Tibial nerve (tissue), 4 donors: ENCODE data around the gene BTBD2. TPM values are rescaled to one million over a fixed set of nuclear protein-coding genes. Genes with fewer than 3 reads are reported as not detected.

Experiments used
- DNase-seq, 2 donors: peaks; one replicate each; pipeline ENCODE4 v3.0.0-alpha.2; 2019; ENCODE audit warnings: low spot score in 2 of 2
- H3K27ac ChIP-seq, 4 donors: fragments of 200-600 bp; sonication (generic) in 3 of 4; one replicate each; pipeline ENCODE4 v1.5.1; 2017 to 2019; ENCODE audit warnings: mild to moderate bottlenecking in 1 of 4
- H3K27me3 ChIP-seq, 2 donors: fragments of 200-600 bp; sonication (generic) in 1 of 2; one replicate each; pipeline versions ENCODE4 v1.5.1 to v1.6.0; 2017 to 2019
- H3K36me3 ChIP-seq, 3 donors: fragments of 200-600 bp; sonication (generic); one replicate each; pipeline ENCODE4 v1.5.1; 2018 to 2019
- H3K4me1 ChIP-seq, 4 donors: fragments of 200-600 bp; sonication (generic) in 3 of 4; one replicate each; pipeline ENCODE4 v1.5.1; 2017 to 2019
- H3K4me3 ChIP-seq, 4 donors: fragments of 200-600 bp; sonication (generic) in 3 of 4; one replicate each; pipeline ENCODE4 v1.5.1; 2017 to 2019; ENCODE audit warnings: mild to moderate bottlenecking in 1 of 4, moderate library complexity in 1 of 4
- H3K9me3 ChIP-seq, 4 donors: fragments of 200-600 bp; sonication (generic) in 3 of 4; one replicate each; pipeline ENCODE4 v1.5.1; 2017 to 2019
- EP300 ChIP-seq, 2 donors: sonication (generic); formaldehyde crosslinking; IDR thresholded peaks; one replicate each; pipeline ENCODE4 v1.6.1; 2017; ENCODE audit warnings: antibody characterized with exemption in 2 of 2, mild to moderate bottlenecking in 1 of 2
- POLR2A ChIP-seq, 2 donors: fragments of 450-650 bp; IDR thresholded peaks; one replicate each; pipeline ENCODE4 v1.6.1; 2017; ENCODE audit warnings: antibody characterized with exemption in 2 of 2, mild to moderate bottlenecking in 2 of 2, moderate library complexity in 2 of 2
- WGBS, 2 donors: methylation state at CpG; one replicate each; pipeline ENCODE4 v1.1.5; 2018; 5-methylcytosine and 5-hydroxymethylcytosine counted together
- small RNA-seq: library from RNA; depleted of rRNA; stranded (forward); fragments of <200 nt; gene quantifications from one replicate; pipeline ENCODE3, GENCODE V24; 2016
- total RNA-seq, 4 donors: library from RNA; depleted of rRNA; stranded (reverse); fragments of >200 nt; gene quantifications; one replicate each; pipeline ENCODE4 v1.1.0, GENCODE V29; 2016
- TF ChIP-seq, protein P1 (sequence below), 5 experiments: fragments of 200-600 bp in 3 of 5; fragments of 450-650 bp in 2 of 5; sonication (generic) in 3 of 5; IDR thresholded peaks; one replicate each; pipeline ENCODE4 v1.5.1; 2016 to 2019; ENCODE audit warnings: antibody characterized with exemption in 5 of 5, mild to moderate bottlenecking in 3 of 5, moderate library complexity in 2 of 5

Gene BTBD2
- total RNA-seq, 4 donors from 2014 or later, result 54.0 to 94.5 (median 73.5) TPM

- no peak overlapping the region for H3K4me3 ChIP-seq
- TF ChIP-seq POLR2A (IDR thresholded peaks at IDR 0.05), result no peak
- TF ChIP-seq, protein P1, sequence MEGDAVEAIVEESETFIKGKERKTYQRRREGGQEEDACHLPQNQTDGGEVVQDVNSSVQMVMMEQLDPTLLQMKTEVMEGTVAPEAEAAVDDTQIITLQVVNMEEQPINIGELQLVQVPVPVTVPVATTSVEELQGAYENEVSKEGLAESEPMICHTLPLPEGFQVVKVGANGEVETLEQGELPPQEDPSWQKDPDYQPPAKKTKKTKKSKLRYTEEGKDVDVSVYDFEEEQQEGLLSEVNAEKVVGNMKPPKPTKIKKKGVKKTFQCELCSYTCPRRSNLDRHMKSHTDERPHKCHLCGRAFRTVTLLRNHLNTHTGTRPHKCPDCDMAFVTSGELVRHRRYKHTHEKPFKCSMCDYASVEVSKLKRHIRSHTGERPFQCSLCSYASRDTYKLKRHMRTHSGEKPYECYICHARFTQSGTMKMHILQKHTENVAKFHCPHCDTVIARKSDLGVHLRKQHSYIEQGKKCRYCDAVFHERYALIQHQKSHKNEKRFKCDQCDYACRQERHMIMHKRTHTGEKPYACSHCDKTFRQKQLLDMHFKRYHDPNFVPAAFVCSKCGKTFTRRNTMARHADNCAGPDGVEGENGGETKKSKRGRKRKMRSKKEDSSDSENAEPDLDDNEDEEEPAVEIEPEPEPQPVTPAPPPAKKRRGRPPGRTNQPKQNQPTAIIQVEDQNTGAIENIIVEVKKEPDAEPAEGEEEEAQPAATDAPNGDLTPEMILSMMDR (IDR thresholded peaks at IDR 0.05), result no peak
- no peak for TF ChIP-seq EP300 (IDR thresholded peaks at IDR 0.05)
- WGBS, 2 donors, result 45 to 65% methylated on average over 11 of the region's 11 CpGs
- no peaks in the 10 kb centered on the region for H3K36me3 ChIP-seq
- H3K27me3 ChIP-seq, result no peaks in the 10 kb centered on the region
- peaks cover 3 to 13% (median 10%) of the 10 kb centered on the region in 4 donors for H3K4me1 ChIP-seq
- H3K9me3 ChIP-seq, result no peaks in the 10 kb centered on the region
- H3K27ac ChIP-seq, result peak overlapping the region in 2 of 4 donors; percentile 41 to 46
- no peak for DNase-seq
Observed at GRCh38 chr19:1935484-1936208, 79.9 kb downstream of the BTBD2 start.

Small RNAs within 50 kb of the gene (small RNA-seq; reads per million reads assigned to genes)
- not detected for gene AC007136.1

Other genes starting within 250 kb of the BTBD2 start
- 1 to 10 TPM in 2 of 4 donors, under 1 TPM in 2; 0.21 to 2.4 (median 1.2) TPM for gene ATP8B3, start 203.4 kb downstream of the BTBD2 start, total RNA-seq
- 10 to 100 TPM; 17.9 to 87.3 (median 31.1) TPM for gene REXO1, start 167.2 kb downstream of the BTBD2 start, total RNA-seq
- gene KLF16, start 152.1 kb downstream of the BTBD2 start, total RNA-seq, result 1 to 10 TPM; 4.6 to 8.4 (median 7.0) TPM
- gene ABHD17A, start 130.2 kb downstream of the BTBD2 start, total RNA-seq, result 100 to 1,000 TPM; 127 to 165 (median 132) TPM
- 1 to 10 TPM; 2.4 to 8.7 (median 4.8) TPM for gene ADAT3, start 110.3 kb downstream of the BTBD2 start, total RNA-seq
- gene SCAMP4, start 110.3 kb downstream of the BTBD2 start, total RNA-seq, result 10 to 100 TPM; 34.7 to 65.7 (median 56.2) TPM
- gene CSNK1G2, start 74.5 kb downstream of the BTBD2 start, total RNA-seq, result 100 to 1,000 TPM in 1 of 4 donors, 10 to 100 TPM in 3; 38.9 to 132 (median 55.6) TPM
- gene MKNK2, start 35.5 kb upstream of the BTBD2 start, total RNA-seq, result 100 to 1,000 TPM; 126 to 265 (median 152) TPM
- 10 to 100 TPM; 31.7 to 70.8 (median 35.2) TPM for gene MOB3A, start 80.6 kb upstream of the BTBD2 start, total RNA-seq
- gene IZUMO4, start 81.2 kb upstream of the BTBD2 start, total RNA-seq, result 10 to 100 TPM; 28.6 to 46.3 (median 33.2) TPM
- gene AP3D1, start 135.9 kb upstream of the BTBD2 start, total RNA-seq, result 100 to 1,000 TPM in 1 of 4 donors, 10 to 100 TPM in 3; 75.2 to 127 (median 83.3) TPM
- gene DOT1L, start 148.2 kb upstream of the BTBD2 start, total RNA-seq, result 10 to 100 TPM; 13.8 to 59.4 (median 18.1) TPM
- gene PLEKHJ1, start 220.6 kb upstream of the BTBD2 start, total RNA-seq, result 10 to 100 TPM; 37.3 to 67.5 (median 51.2) TPM
- 10 to 100 TPM; 21.4 to 84.0 (median 51.8) TPM for gene SF3A2, start 221.1 kb upstream of the BTBD2 start, total RNA-seq
- gene AMH, start 233.6 kb upstream of the BTBD2 start, total RNA-seq, result 1 to 10 TPM in 2 of 4 donors, under 1 TPM in 1, not detected in 1; 0.59 to 5.4 (median 2.1) TPM
- not detected for gene JSRP1, start 240.7 kb upstream of the BTBD2 start, total RNA-seq